ENCODE measurements around the gene GZF1. TPM values are rescaled to one million over a fixed set of nuclear protein-coding genes. Genes with fewer than 3 reads are reported as not detected.

The GZF1 gene
- total and polyA plus RNA-seq, 4 donors: 5.3 to 17.8 (median 14.6) TPM

- peaks cover 0 to 27% (median 7%) of the 10 kb centered on the region in 5 donors for H3K4me1 ChIP-seq (ENCODE audit: control insufficient read depth in 5 of 5, insufficient read depth in 5 of 5, low read length in 5 of 5)
- no peaks in the 10 kb centered on the region for H3K9me3 ChIP-seq (ENCODE audit: control insufficient read depth in 4 of 4, insufficient read depth in 3 of 4, low read length in 3 of 4)
- 74 to 95% methylated on average over 1 of the region's 1 CpG for WGBS, 2 donors
- H3K27ac ChIP-seq (ENCODE audit: low read depth in 1 of 2, low read length in 1 of 2): no peak overlapping the region
- no peaks in the 10 kb centered on the region for H3K36me3 ChIP-seq (ENCODE audit: control insufficient read depth in 4 of 4, insufficient read depth in 4 of 4, low read length in 4 of 4)
- ATAC-seq (ENCODE audit: insufficient read depth, low FRiP score) (no peak), DNase-seq (no peak)
- H3K27me3 ChIP-seq (ENCODE audit: control insufficient read depth in 3 of 3, insufficient read depth in 3 of 3, low read length in 2 of 3): no peaks in the 10 kb centered on the region
- no peak for TF ChIP-seq CTCF (IDR thresholded peaks at IDR 0.05; ENCODE audit: control extremely low read depth, extremely low read depth)
- no peak overlapping the region for H3K4me3 ChIP-seq
- H3K9ac ChIP-seq (ENCODE audit: insufficient read depth in 1 of 2, low read length in 2 of 2): no peak overlapping the region
These were observed 52.7 kb downstream of the GZF1 start for GRCh38 chr20:23414526-23415188.

- 91 to 93% methylated on average over 5 of the region's 5 CpGs for WGBS, 2 donors
- peaks cover 0 to 31% (median 11%) of the 10 kb centered on the region in 5 donors for H3K4me1 ChIP-seq (ENCODE audit: control insufficient read depth in 5 of 5, insufficient read depth in 5 of 5, low read length in 5 of 5)
- H3K27ac ChIP-seq (ENCODE audit: low read depth in 1 of 2, low read length in 1 of 2): no peak overlapping the region
- no peak overlapping the region for H3K4me3 ChIP-seq
- no peaks in the 10 kb centered on the region for H3K9me3 ChIP-seq (ENCODE audit: control insufficient read depth in 4 of 4, insufficient read depth in 3 of 4, low read length in 3 of 4)
- H3K27me3 ChIP-seq (ENCODE audit: control insufficient read depth in 3 of 3, insufficient read depth in 3 of 3, low read length in 2 of 3): no peaks in the 10 kb centered on the region
- no peak for TF ChIP-seq CTCF (IDR thresholded peaks at IDR 0.05; ENCODE audit: control extremely low read depth, extremely low read depth)
- no peak overlapping the region for H3K9ac ChIP-seq (ENCODE audit: insufficient read depth in 1 of 2, low read length in 2 of 2)
- DNase-seq (no peak), ATAC-seq (ENCODE audit: insufficient read depth, low FRiP score) (no peak)
- H3K36me3 ChIP-seq (ENCODE audit: control insufficient read depth in 4 of 4, insufficient read depth in 4 of 4, low read length in 4 of 4): no peaks in the 10 kb centered on the region
These were observed 53.6 kb downstream of the GZF1 start for GRCh38 chr20:23415555-23415954.

- Histone ChIP-seq H3K27ac (ENCODE audit: low read depth in 1 of 2, low read length in 1 of 2) (no peak overlapping the region), H3K27me3 (ENCODE audit: control insufficient read depth in 3 of 3, insufficient read depth in 3 of 3, low read length in 2 of 3) (no peaks in the 10 kb centered on the region), H3K36me3 (ENCODE audit: control insufficient read depth in 4 of 4, insufficient read depth in 4 of 4, low read length in 4 of 4) (no peaks in the 10 kb centered on the region), H3K4me3 (no peak overlapping the region), H3K4me1 (ENCODE audit: control insufficient read depth in 5 of 5, insufficient read depth in 5 of 5, low read length in 5 of 5) (peaks cover 0 to 28% (median 11%) of the 10 kb centered on the region in 5 donors), H3K9ac (ENCODE audit: insufficient read depth in 1 of 2, low read length in 2 of 2) (no peak overlapping the region), H3K9me3 (ENCODE audit: control insufficient read depth in 4 of 4, insufficient read depth in 3 of 4, low read length in 3 of 4) (no peaks in the 10 kb centered on the region)
- no peak for TF ChIP-seq CTCF (IDR thresholded peaks at IDR 0.05; ENCODE audit: control extremely low read depth, extremely low read depth)
- WGBS, 2 donors: 80 to 88% methylated on average over 6 of the region's 6 CpGs
- no peak for DNase-seq
- no peak for ATAC-seq (ENCODE audit: insufficient read depth, low FRiP score)
These were observed 54.1 kb downstream of the GZF1 start for GRCh38 chr20:23415959-23416583.

All from lung (tissue), 12 donors.